T47D (cell line): ENCODE results near the gene U2AF1L4.
A peak's percentile ranks its signal among the peaks of the same experiment; 100 is the strongest.

Experiments
- DNase-seq, 2 experiments: peaks; one replicate each; pipeline versions ENCODE4 v3.0.0 to v3.0.0-alpha.2; 2011 to 2012; ENCODE audit warnings: low read depth in 1 of 2, low spot score in 1 of 2
- JUND ChIP-seq: IDR thresholded peaks from 2 replicates; pipeline ENCODE4 v1.6.1; 2012; ENCODE audit warnings: low read depth
- in situ Hi-C: cut with HindIII; loops from 2 replicates; pipeline ENCODE4 v1.10.0; 2016; ENCODE audit warnings: low sequenced_read_pairs, low pct_unique_long_range_greater_than_20kb

Gene U2AF1L4

DNA sequence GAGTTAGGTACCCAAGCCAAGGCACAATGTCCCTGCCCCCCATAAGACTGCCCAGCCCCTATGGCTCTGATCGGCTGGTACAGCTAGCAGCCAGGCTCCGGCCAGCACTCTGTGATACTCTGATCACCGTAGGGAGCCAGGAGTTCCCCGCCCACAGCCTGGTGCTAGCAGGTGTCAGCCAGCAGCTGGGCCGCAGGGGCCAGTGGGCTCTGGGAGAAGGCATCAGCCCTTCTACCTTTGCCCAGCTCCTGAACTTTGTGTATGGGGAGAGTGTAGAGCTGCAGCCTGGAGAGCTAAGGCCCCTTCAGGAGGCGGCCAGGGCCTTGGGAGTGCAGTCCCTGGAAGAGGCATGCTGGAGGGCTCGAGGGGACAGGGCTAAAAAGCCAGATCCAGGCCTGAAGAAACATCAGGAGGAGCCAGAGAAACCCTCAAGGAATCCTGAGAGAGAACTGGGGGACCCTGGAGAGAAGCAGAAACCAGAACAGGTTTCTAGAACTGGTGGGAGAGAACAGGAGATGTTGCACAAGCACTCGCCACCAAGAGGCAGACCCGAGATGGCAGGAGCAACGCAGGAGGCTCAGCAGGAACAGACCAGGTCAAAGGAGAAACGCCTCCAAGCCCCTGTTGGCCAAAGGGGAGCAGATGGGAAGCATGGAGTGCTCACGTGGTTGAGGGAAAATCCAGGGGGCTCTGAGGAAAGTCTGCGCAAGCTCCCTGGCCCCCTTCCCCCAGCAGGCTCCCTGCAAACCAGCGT is 30.4 kb downstream of the U2AF1L4 start:
- in situ Hi-C loops: no loop called here
- no peak for DNase-seq
- no peak for TF ChIP-seq JUND

GRCh38 chr19:35713904-35714495 is 31.2 kb downstream of the U2AF1L4 start:
- in situ Hi-C loops: no loop called here
- DNase-seq: no peak
- no peak for TF ChIP-seq JUND

- in situ Hi-C loops: no loop called here
These were observed 31.7 kb downstream of the U2AF1L4 start for GRCh38 chr19:35713506-35713850.

DNA sequence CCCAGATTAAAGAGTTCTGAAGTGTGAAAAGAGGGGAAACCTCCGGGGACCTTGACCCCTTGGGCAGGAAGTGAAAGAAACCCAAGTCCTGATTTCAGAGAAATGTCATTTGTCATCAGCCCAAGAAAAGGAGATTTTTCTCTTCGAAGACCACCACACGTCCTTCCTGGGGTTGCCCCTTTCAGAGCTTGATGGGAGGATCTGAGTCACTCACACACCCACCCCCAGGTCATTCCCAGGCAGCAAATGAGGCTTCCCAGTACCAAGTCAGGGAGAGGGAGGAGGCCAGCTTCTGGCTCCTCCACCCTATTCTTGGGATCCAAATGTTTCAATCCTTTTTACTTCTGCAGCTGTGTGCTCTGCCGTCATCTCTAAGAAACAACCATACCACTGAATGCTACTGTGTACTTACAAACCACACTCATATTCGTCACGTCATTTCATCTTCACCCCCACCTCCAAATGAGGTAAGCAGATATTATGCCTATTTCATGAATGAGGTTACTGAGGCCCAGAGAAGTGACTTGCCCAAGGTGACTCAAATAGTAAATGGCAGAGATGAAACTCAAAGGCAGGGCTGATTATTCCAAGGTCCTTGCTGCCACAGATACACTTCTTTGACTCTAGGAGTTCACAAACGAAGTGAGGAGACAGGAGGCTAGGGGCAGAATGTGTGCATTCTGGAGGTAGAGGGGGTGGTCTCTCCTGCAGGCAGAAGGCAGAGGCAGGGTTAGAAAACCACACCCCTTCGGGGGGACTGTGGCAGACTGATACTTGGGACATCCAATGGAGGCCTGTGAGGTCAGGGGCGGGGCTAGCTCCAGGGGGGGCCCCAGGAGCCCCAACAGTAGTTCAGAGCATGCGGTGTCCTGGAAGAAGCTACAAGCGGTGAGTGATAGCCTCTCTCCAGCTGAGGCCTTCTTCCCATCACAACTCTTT is 32.4 kb downstream of the U2AF1L4 start:
- DNase-seq: no peak
- in situ Hi-C loops: no loop called here
- TF ChIP-seq JUND: no peak

More at GRCh38 chr19:35713506-35713850, 31.7 kb downstream of the U2AF1L4 start:
- no peak for TF ChIP-seq JUND
- DNase-seq: no peak

GRCh38 chr19:35710784-35711723 is 34.2 kb downstream of the U2AF1L4 start:
- no peak for TF ChIP-seq JUND
- in situ Hi-C loops: no loop called here
- no peak for DNase-seq

- in situ Hi-C loops: no loop called here
- peak in 1 of 2 experiments; percentile 50 for DNase-seq
- no peak for TF ChIP-seq JUND
These were observed 36.8 kb downstream of the U2AF1L4 start for GRCh38 chr19:35708391-35708790.

GRCh38 chr19:35704218-35704617 is 41.0 kb downstream of the U2AF1L4 start, which contains the start of gene ZBTB32:
Gene ZBTB32 (plus strand): TSS chr19:35704558. CDS start chr19:35714627, 10,069 bp downstream.
- TF ChIP-seq JUND: no peak

DNA sequence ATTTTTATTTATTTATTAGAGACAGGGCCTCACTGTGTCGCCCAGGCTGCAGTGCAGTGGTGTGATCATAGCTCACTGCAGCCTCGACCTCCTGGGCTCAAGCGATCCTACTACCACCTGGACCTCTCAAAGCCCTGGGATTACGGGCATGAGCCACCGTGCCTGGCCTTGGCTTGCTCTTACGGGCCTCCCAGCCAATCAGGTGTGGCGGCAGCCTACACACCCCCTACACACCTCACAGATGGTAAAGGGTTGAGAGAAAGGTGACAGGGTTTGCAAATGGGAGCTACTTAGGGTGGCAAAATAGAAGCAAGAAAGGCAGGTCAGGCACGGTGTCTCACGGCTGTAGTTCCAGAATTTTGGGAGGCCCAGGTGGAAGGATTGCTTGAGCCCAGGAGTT is 41.9 kb downstream of the U2AF1L4 start:
- in situ Hi-C loops: no loop called here
- DNase-seq: no peak
- no peak for TF ChIP-seq JUND

More at GRCh38 chr19:35704218-35704617, 41.0 kb downstream of the U2AF1L4 start, which contains the start of gene ZBTB32:
- no peak for DNase-seq
- in situ Hi-C loops: no loop called here

DNA sequence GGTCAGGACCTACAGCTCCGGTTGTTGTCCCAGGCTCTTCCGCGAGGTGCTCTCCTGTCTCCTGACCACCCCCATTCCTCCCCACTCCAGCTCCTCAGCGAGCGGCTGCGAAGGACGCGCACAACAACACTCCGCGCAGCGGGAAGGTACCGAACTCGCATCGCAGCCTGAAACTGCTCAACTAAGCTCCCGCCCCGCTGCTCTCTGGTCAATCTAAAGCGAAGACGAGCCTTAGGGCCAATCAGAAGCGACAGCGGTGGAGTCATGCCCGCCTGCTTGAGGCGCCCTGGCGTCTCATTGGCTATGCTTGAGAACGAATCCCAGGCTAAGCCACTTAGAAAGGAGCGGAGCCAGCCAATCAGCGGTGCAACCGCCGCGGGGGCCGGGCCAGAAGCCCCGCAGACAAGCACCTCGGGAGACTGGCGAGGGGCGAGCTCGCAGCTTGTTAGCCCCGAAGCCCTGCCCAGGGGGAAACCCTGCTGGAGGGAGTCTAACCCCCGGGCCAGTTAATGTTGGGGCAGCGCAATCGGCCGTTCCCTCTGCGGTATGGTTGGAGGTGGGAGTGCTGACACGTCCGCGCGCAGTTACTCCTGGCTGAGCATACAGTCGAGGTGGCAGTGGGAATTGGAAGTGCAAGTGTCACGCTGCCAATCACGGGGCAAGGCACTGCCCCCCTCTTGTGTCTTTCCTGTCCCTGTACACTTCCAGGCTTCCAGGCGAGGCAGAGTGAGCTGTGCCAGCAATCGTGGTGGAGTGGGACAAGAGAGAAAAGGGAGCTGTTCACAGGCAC is 42.8 kb downstream of the U2AF1L4 start:
- in situ Hi-C loops: no loop called here
- peak; percentile 97 to 98 for DNase-seq
- TF ChIP-seq JUND: no peak

DNA sequence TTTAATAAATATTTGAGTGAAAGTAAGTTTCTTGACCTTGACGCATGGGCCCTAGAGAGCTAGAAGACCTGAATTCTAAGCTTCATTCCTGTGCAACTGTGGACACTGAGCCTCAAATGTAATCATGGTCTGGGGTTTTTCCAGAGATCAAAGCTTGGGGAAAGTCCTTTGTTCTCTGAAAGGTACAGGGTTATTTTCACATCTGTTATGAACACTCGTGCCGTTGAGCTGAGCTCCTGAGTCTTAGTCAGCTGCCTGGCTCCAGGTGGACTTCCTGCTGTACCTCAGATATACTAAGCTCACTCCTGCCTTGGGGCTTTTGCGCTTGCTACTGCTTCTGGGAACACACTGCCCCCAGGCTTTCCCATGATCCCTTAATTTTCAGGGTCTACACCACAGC is 48.4 kb downstream of the U2AF1L4 start:
- no peak for TF ChIP-seq JUND
- no peak for DNase-seq
- in situ Hi-C loops: no loop called here

DNA sequence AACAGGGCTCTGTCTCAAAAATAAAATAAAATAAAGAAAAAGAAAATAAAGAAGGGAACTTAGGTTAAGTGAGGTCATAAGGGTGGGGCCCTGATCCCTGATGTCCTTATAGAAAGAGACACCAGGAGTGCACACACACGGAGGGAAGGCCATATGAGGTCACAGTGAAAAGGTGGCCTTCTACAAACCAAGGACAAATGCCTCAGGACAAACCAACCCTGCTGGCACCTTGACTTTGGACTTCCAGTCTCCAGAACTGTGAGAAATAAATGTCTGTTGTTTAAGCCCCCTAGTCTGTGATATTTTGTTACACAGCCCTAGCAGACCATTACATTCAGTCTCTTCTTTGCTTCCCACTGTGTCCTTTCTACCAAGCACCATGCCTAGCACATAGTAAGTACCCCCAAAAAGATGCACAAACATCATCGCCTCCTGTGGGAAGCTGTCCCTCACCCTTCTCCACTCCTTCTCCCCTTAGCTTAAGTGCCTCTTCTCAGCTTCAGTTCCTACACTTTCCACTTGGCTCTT is 49.3 kb downstream of the U2AF1L4 start:
- TF ChIP-seq JUND: no peak
- in situ Hi-C loops: no loop called here

More for the DNA sequence above, 49.3 kb downstream of the U2AF1L4 start:
- no peak for DNase-seq
